Gastrocnemius medialis (tissue), 4 donors: Measurements from ENCODE around the gene RELT. TPM values are rescaled to one million over a fixed set of nuclear protein-coding genes. Genes with fewer than 3 reads are reported as not detected.

Source experiments
- ATAC-seq, 2 donors: fragments of 150-250 bp; one replicate each; pipeline ENCODE4 v1.9.1; 2016
- DNase-seq, 2 donors: peaks; one replicate each; pipeline ENCODE4 v3.0.0-alpha.2; 2019
- H3K27ac ChIP-seq, 4 donors: fragments of 200-600 bp; sonication (generic); 1 replicate in 1 of 4; 2 replicates in 3 of 4; pipeline ENCODE4 v1.5.1; 2016 to 2018; ENCODE audit warnings: mild to moderate bottlenecking in 2 of 4, moderate library complexity in 1 of 4
- H3K27me3 ChIP-seq, 3 donors: fragments of 200-600 bp; sonication (generic) in 2 of 3; 1 replicate in 1 of 3; 2 replicates in 2 of 3; pipeline versions ENCODE4 v1.5.1 to v1.6.0; 2016 to 2019; ENCODE audit warnings: mild to moderate bottlenecking in 1 of 3, moderate library complexity in 1 of 3
- H3K36me3 ChIP-seq, 2 donors: fragments of 200-600 bp; sonication (generic) in 1 of 2; one replicate each; pipeline ENCODE4 v1.5.1; 2017 to 2018
- H3K4me1 ChIP-seq, 2 donors: fragments of 200-600 bp; sonication (generic) in 1 of 2; one replicate each; pipeline ENCODE4 v1.5.1; 2016 to 2017; ENCODE audit warnings: mild to moderate bottlenecking in 2 of 2
- H3K4me3 ChIP-seq, 4 donors: fragments of 200-600 bp; sonication (generic) in 3 of 4; 1 replicate in 1 of 4; 2 replicates in 3 of 4; pipeline ENCODE4 v1.5.1; 2016 to 2019; ENCODE audit warnings: mild to moderate bottlenecking in 2 of 4
- H3K9me3 ChIP-seq, 3 donors: fragments of 200-600 bp; sonication (generic) in 2 of 3; 1 replicate in 1 of 3; 2 replicates in 2 of 3; pipeline ENCODE4 v1.5.1; 2016 to 2019
- POLR2A ChIP-seq, 2 donors: fragments of 450-650 bp; IDR thresholded peaks; one replicate each; pipeline ENCODE4 v1.6.1; 2017; ENCODE audit warnings: antibody characterized with exemption in 2 of 2, mild to moderate bottlenecking in 2 of 2, moderate library complexity in 2 of 2
- in situ Hi-C, 4 donors: fragments of 200-750 bp; cut with MboI; loops; one replicate each; pipeline versions ENCODE4 v1.15.0 to v1.8.0; 2017; ENCODE audit warnings: low sequenced_read_pairs in 4 of 4
- intact Hi-C: fragments of 100-400 bp; cut with DNase I; formaldehyde crosslinking; loops from one replicate; pipeline ENCODE4 v1.15.1; 2023; ENCODE audit warnings: low total_unique reads
- total RNA-seq, 4 donors: library from RNA; depleted of rRNA; stranded (reverse); fragments of >200 nt; gene quantifications; one replicate each; pipeline versions ENCODE4 v1.1.0 to v1.2.3, GENCODE V29; 2016
- TF ChIP-seq, protein P1 (sequence below), 5 experiments: fragments of 450-650 bp in 3 of 5; fragments of 200-600 bp in 2 of 5; sonication (generic) in 2 of 5; IDR thresholded peaks in 4 of 5; conservative IDR thresholded peaks in 1 of 5; 1 replicate in 4 of 5; 2 replicates in 1 of 5; pipeline ENCODE4 v1.5.1; 2016 to 2019; ENCODE audit warnings: antibody characterized with exemption in 5 of 5, mild to moderate bottlenecking in 3 of 5, moderate library complexity in 3 of 5

Gene RELT
- total RNA-seq, 4 donors from 2014 or later: 18.5 to 63.5 (median 36.7) TPM

GRCh38 chr11:73389134-73389525 is 12.9 kb downstream of the RELT start:
- TF ChIP-seq POLR2A (IDR thresholded peaks at IDR 0.05): no peak
- TF ChIP-seq, protein P1, sequence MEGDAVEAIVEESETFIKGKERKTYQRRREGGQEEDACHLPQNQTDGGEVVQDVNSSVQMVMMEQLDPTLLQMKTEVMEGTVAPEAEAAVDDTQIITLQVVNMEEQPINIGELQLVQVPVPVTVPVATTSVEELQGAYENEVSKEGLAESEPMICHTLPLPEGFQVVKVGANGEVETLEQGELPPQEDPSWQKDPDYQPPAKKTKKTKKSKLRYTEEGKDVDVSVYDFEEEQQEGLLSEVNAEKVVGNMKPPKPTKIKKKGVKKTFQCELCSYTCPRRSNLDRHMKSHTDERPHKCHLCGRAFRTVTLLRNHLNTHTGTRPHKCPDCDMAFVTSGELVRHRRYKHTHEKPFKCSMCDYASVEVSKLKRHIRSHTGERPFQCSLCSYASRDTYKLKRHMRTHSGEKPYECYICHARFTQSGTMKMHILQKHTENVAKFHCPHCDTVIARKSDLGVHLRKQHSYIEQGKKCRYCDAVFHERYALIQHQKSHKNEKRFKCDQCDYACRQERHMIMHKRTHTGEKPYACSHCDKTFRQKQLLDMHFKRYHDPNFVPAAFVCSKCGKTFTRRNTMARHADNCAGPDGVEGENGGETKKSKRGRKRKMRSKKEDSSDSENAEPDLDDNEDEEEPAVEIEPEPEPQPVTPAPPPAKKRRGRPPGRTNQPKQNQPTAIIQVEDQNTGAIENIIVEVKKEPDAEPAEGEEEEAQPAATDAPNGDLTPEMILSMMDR (IDR thresholded peaks at IDR 0.05 in 4 of 5, conservative IDR thresholded peaks at IDR 0.05 in 1 of 5): peak in 1 of 5 experiments; percentile 4
- Histone ChIP-seq H3K4me1 (peaks cover 59 to 80% of the 10 kb centered on the region in 2 donors), H3K27me3 (no peaks in the 10 kb centered on the region), H3K36me3 (peaks cover 0 to 8% of the 10 kb centered on the region in 2 donors), H3K4me3 (no peak overlapping the region), H3K9me3 (no peaks in the 10 kb centered on the region), H3K27ac (peak overlapping the region; percentile 39 to 99 (median 64))
- DNase-seq (no peak), ATAC-seq (no peak)
- intact Hi-C loops: loop anchor here (10.0 kb wide), 1 partner anchor 626 kb away; no protein-coding TSS in a partner anchor
- in situ Hi-C loops: no loop called here

DNA sequence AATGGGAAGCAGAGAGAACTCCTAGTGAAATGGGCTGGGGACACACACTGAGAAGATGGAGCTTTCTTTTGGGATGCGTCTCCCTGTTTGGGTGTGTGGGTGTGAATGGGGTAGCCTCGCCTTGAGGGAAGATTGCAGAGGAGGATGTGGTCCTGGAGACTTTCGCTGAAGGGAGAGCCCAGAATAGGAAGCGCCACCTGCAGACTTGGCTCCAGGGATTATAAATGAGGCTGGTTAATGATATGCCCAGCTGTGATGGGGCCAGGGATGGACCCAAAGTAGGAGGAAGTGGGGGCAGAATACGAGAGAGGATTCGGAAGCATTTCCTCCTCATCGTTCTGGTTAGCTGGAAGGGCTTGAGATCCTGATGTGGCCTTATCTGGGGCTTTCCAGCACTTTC is 13.7 kb downstream of the RELT start:
- Histone ChIP-seq H3K9me3 (no peaks in the 10 kb centered on the region), H3K27me3 (no peaks in the 10 kb centered on the region), H3K27ac (peak overlapping the region in 1 of 4 donors; percentile 99), H3K4me3 (no peak overlapping the region), H3K4me1 (peaks cover 51 to 72% of the 10 kb centered on the region in 2 donors), H3K36me3 (peaks cover 0 to 16% of the 10 kb centered on the region in 2 donors)
- in situ Hi-C loops (loop anchor here (5.0 kb wide), 1 partner anchor 38 kb away; no protein-coding TSS in a partner anchor), intact Hi-C loops (loop anchor here (10.0 kb wide), 1 partner anchor 625 kb away; no protein-coding TSS in a partner anchor)
- DNase-seq: no peak
- TF ChIP-seq, protein P1 (IDR thresholded peaks at IDR 0.05 in 4 of 5, conservative IDR thresholded peaks at IDR 0.05 in 1 of 5): no peak
- TF ChIP-seq POLR2A (IDR thresholded peaks at IDR 0.05): no peak
- ATAC-seq: no peak

GRCh38 chr11:73390601-73391565 is 14.7 kb downstream of the RELT start:
- no peak overlapping the region for H3K27ac ChIP-seq
- H3K36me3 ChIP-seq: peaks cover 0 to 23% of the 10 kb centered on the region in 2 donors
- H3K4me1 ChIP-seq: peaks cover 42 to 67% of the 10 kb centered on the region in 2 donors
- intact Hi-C loops: no loop called here
- in situ Hi-C loops: loop anchor here (5.0 kb wide), 1 partner anchor 39 kb away; no protein-coding TSS in a partner anchor
- DNase-seq (no peak), ATAC-seq (no peak)
- H3K27me3 ChIP-seq: no peaks in the 10 kb centered on the region
- H3K4me3 ChIP-seq: no peak overlapping the region
- TF ChIP-seq, protein P1 (IDR thresholded peaks at IDR 0.05 in 4 of 5, conservative IDR thresholded peaks at IDR 0.05 in 1 of 5): no peak
- no peak for TF ChIP-seq POLR2A (IDR thresholded peaks at IDR 0.05)
- H3K9me3 ChIP-seq: no peaks in the 10 kb centered on the region

DNA sequence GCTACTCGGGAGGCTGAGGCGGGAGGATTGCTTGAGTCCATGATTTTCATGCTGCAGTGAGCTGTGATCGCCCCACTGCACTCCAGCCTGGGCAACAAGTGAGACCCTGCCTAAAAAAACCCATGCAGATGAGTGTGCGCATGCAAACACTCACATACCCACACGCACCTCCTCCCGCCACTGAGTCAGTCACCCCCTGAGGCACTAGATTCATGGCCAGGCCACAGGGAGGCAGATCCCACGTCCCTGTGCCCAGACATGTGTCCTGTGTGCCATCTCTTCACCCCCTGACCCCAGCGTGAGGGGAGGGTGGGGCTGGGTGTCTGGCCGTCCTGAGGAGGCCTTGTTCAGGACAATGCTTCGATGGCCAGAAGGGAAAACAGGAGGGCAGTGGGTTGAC is 15.5 kb downstream of the RELT start:
- H3K9me3 ChIP-seq: no peaks in the 10 kb centered on the region
- H3K4me3 ChIP-seq: no peak overlapping the region
- H3K36me3 ChIP-seq: peaks cover 0 to 23% of the 10 kb centered on the region in 2 donors
- H3K27ac ChIP-seq: no peak overlapping the region
- peaks cover 42 to 68% of the 10 kb centered on the region in 2 donors for H3K4me1 ChIP-seq
- in situ Hi-C loops: loop anchor here (5.0 kb wide), 1 partner anchor 39 kb away; no protein-coding TSS in a partner anchor
- ATAC-seq (no peak), DNase-seq (no peak)
- intact Hi-C loops: loop anchor here (2.0 kb wide), 2 partner anchors 15 to 85 kb away; partner anchors contain the start of gene RELT
- no peak for TF ChIP-seq POLR2A (IDR thresholded peaks at IDR 0.05)
- TF ChIP-seq, protein P1 (IDR thresholded peaks at IDR 0.05 in 4 of 5, conservative IDR thresholded peaks at IDR 0.05 in 1 of 5): no peak
- no peaks in the 10 kb centered on the region for H3K27me3 ChIP-seq
